Uterus (tissue), 2 donors: ENCODE measurements around the gene LRRC4B.

Experiments
- POLR2A ChIP-seq, 2 donors: fragments of 450-650 bp; IDR thresholded peaks; one replicate each; pipeline ENCODE4 v1.6.1; 2016; ENCODE audit warnings: antibody characterized with exemption in 2 of 2, mild to moderate bottlenecking in 1 of 2, moderate library complexity in 1 of 2
- TF ChIP-seq, protein P1 (sequence below), 4 experiments: fragments of 200-600 bp in 2 of 4; fragments of 450-650 bp in 2 of 4; sonication (generic) in 2 of 4; IDR thresholded peaks; one replicate each; pipeline ENCODE4 v1.5.1; 2016 to 2019; ENCODE audit warnings: antibody characterized with exemption in 4 of 4, mild to moderate bottlenecking in 2 of 4, moderate library complexity in 1 of 4

DNA sequence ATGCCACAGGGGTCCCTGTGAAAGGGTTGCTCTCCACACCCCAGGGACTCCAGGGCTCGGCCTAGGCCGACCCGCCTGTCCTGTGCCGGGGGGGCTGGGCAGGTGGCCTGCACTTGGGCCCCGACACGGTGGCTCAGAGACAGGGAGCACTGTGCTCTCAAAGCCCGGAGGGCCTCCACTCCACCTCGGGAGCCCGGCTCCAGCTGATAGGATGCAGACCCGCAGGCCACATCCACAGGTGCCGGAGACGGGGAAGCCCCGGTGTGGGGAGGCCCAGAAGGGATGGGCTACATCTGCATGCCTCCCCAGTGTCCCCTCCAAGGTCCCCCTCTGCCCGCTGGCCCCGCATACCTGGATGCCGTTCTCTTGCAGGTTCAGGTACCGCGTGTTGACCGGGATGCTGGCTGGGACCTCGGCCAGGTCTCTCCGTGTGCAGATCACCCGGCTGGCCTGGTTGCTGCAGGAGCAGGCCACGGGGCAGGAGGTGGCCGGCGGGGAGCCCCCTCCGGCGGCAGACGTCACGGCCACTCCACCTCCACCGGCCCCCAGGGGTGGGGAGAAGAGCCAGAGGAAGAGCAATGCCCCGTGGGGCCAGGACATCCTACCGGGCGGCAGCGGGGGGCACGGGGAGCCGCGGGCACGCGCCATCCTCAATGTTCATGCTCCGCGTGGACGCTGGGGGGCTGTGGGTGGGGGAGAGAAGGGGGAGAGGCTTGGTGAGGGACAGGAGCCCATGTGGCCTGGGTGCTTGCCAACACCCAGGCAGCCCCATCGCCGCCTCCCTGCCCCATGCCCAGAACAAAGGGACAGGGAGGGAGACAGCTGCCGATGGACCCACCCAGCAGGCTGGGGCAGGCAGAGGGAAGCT is 19.8 kb downstream of the LRRC4B start:
- TF ChIP-seq, protein P1, sequence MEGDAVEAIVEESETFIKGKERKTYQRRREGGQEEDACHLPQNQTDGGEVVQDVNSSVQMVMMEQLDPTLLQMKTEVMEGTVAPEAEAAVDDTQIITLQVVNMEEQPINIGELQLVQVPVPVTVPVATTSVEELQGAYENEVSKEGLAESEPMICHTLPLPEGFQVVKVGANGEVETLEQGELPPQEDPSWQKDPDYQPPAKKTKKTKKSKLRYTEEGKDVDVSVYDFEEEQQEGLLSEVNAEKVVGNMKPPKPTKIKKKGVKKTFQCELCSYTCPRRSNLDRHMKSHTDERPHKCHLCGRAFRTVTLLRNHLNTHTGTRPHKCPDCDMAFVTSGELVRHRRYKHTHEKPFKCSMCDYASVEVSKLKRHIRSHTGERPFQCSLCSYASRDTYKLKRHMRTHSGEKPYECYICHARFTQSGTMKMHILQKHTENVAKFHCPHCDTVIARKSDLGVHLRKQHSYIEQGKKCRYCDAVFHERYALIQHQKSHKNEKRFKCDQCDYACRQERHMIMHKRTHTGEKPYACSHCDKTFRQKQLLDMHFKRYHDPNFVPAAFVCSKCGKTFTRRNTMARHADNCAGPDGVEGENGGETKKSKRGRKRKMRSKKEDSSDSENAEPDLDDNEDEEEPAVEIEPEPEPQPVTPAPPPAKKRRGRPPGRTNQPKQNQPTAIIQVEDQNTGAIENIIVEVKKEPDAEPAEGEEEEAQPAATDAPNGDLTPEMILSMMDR (IDR thresholded peaks at IDR 0.05): no peak
- TF ChIP-seq POLR2A (IDR thresholded peaks at IDR 0.05): no peak
